ENCODE data around the gene SEMA3C. TPM values are rescaled to one million over a fixed set of nuclear protein-coding genes. Genes with fewer than 3 reads are reported as not detected.

Gene SEMA3C
- total RNA-seq, 2 experiments from 2014 or later: 0.08 TPM

- Mint-ChIP-seq H3K27ac (no peak overlapping the region), H3K36me3 (ENCODE audit: low read depth) (no peaks in the 10 kb centered on the region), H3K27me3 (no peaks in the 10 kb centered on the region), H3K4me1 (ENCODE audit: low read depth) (no peaks in the 10 kb centered on the region), H3K9me3 (no peaks in the 10 kb centered on the region), H3K4me3 (no peak overlapping the region)
- H3K9me3 ChIP-seq (ENCODE audit: control insufficient read depth in 1 of 2, insufficient read depth in 1 of 2, low read length in 2 of 2): no peaks in the 10 kb centered on the region
- ATAC-seq (ENCODE audit: poor library complexity): no peak
- H3K27me3 ChIP-seq (ENCODE audit: control insufficient read depth in 1 of 2, insufficient read depth in 2 of 2, low read length in 2 of 2): no peaks in the 10 kb centered on the region
- H3K4me1 ChIP-seq (ENCODE audit: insufficient read depth, low read length): no peaks in the 10 kb centered on the region
- intact Hi-C loops (cut with DNase I, micrococcal nuclease): no loop called here
- no peak overlapping the region for H3K4me3 ChIP-seq (ENCODE audit: low read length)
- ChIA-PET POLR2A (no interaction called here), CTCF (no interaction called here)
- H3K27ac ChIP-seq (ENCODE audit: low read depth in 1 of 2, low read length in 2 of 2): no peak overlapping the region
- no peak for DNase-seq
- no peak for TF ChIP-seq CTCF (IDR thresholded peaks at IDR 0.05)
- H3K36me3 ChIP-seq (ENCODE audit: insufficient read depth, low read length): no peaks in the 10 kb centered on the region
These were observed 59.4 kb downstream of the SEMA3C start for GRCh38 chr7:80859272-80859970.

GRCh38 chr7:80858141-80858903, 60.5 kb downstream of the SEMA3C start:
- no peaks in the 10 kb centered on the region for H3K36me3 ChIP-seq (ENCODE audit: insufficient read depth, low read length)
- no peaks in the 10 kb centered on the region for H3K4me1 ChIP-seq (ENCODE audit: insufficient read depth, low read length)
- no peak overlapping the region for H3K4me3 ChIP-seq (ENCODE audit: low read length)
- Mint-ChIP-seq H3K9me3 (no peaks in the 10 kb centered on the region), H3K4me1 (ENCODE audit: low read depth) (no peaks in the 10 kb centered on the region), H3K27me3 (no peaks in the 10 kb centered on the region), H3K27ac (no peak overlapping the region), H3K36me3 (ENCODE audit: low read depth) (no peaks in the 10 kb centered on the region), H3K4me3 (no peak overlapping the region)
- ATAC-seq (ENCODE audit: poor library complexity) (no peak), DNase-seq (no peak)
- H3K27me3 ChIP-seq (ENCODE audit: control insufficient read depth in 1 of 2, insufficient read depth in 2 of 2, low read length in 2 of 2): no peaks in the 10 kb centered on the region
- no peak for TF ChIP-seq CTCF (IDR thresholded peaks at IDR 0.05)
- H3K9me3 ChIP-seq (ENCODE audit: control insufficient read depth in 1 of 2, insufficient read depth in 1 of 2, low read length in 2 of 2): no peaks in the 10 kb centered on the region
- POLR2A ChIA-PET: no interaction called here
- H3K27ac ChIP-seq (ENCODE audit: low read depth in 1 of 2, low read length in 2 of 2): no peak overlapping the region
- CTCF ChIA-PET: no interaction called here
- intact Hi-C loops (cut with DNase I, micrococcal nuclease): no loop called here

GRCh38 chr7:80856769-80857168, 62.1 kb downstream of the SEMA3C start:
- intact Hi-C loops (cut with DNase I, micrococcal nuclease): no loop called here
- H3K27me3 ChIP-seq (ENCODE audit: control insufficient read depth in 1 of 2, insufficient read depth in 2 of 2, low read length in 2 of 2): no peaks in the 10 kb centered on the region
- H3K9me3 Mint-ChIP-seq: no peaks in the 10 kb centered on the region
- no peaks in the 10 kb centered on the region for H3K36me3 Mint-ChIP-seq (ENCODE audit: low read depth)
- no peak for TF ChIP-seq CTCF (IDR thresholded peaks at IDR 0.05)
- no peaks in the 10 kb centered on the region for H3K4me1 ChIP-seq (ENCODE audit: insufficient read depth, low read length)
- no peaks in the 10 kb centered on the region for H3K27me3 Mint-ChIP-seq
- no peak overlapping the region for H3K27ac Mint-ChIP-seq
- ChIA-PET CTCF (no interaction called here), POLR2A (no interaction called here)
- H3K4me1 Mint-ChIP-seq (ENCODE audit: low read depth): no peaks in the 10 kb centered on the region
- no peak for DNase-seq
- no peak overlapping the region for H3K27ac ChIP-seq (ENCODE audit: low read depth in 1 of 2, low read length in 2 of 2)
- H3K4me3 ChIP-seq (ENCODE audit: low read length): no peak overlapping the region
- ATAC-seq (ENCODE audit: poor library complexity): no peak
- peaks cover 0 to 4% of the 10 kb centered on the region in 2 experiments for H3K9me3 ChIP-seq (ENCODE audit: control insufficient read depth in 1 of 2, insufficient read depth in 1 of 2, low read length in 2 of 2)
- no peak overlapping the region for H3K4me3 Mint-ChIP-seq
- no peaks in the 10 kb centered on the region for H3K36me3 ChIP-seq (ENCODE audit: insufficient read depth, low read length)

All from CD4-positive, alpha-beta T cell (primary cell).